Stomach (tissue), 9 donors: ENCODE measurements around the gene HYAL2. TPM values are rescaled to one million over a fixed set of nuclear protein-coding genes. Genes with fewer than 3 reads are reported as not detected.

Experiments used
- DNase-seq, 2 donors: peaks; one replicate each; pipeline versions ENCODE4 v3.0.0 to v3.0.0-alpha.2; 2013 to 2019
- H3K27ac ChIP-seq, 5 donors: fragments of 200-600 bp in 4 of 5; sonication (generic) in 4 of 5; one replicate each; pipeline ENCODE4 v1.5.1; 2013 to 2019; ENCODE audit warnings: mild to moderate bottlenecking in 1 of 5, moderate library complexity in 1 of 5
- H3K27me3 ChIP-seq, 3 donors: fragments of 200-600 bp; sonication (generic); one replicate each; pipeline ENCODE4 v1.5.1; 2017 to 2019; ENCODE audit warnings: mixed run types in 1 of 3
- H3K36me3 ChIP-seq, 4 donors: fragments of 200-600 bp; sonication (generic); 1 replicate in 3 of 4; 2 replicates in 1 of 4; pipeline ENCODE4 v1.5.1; 2016 to 2019
- H3K4me1 ChIP-seq, 4 donors: fragments of 200-600 bp; sonication (generic); one replicate each; pipeline ENCODE4 v1.5.1; 2016 to 2019
- H3K4me3 ChIP-seq, 4 donors: fragments of 200-600 bp; sonication (generic) in 3 of 4; one replicate each; pipeline ENCODE4 v1.5.1; 2016 to 2019; ENCODE audit warnings: mild to moderate bottlenecking in 1 of 4
- H3K9me3 ChIP-seq, 4 donors: fragments of 200-600 bp; sonication (generic); one replicate each; pipeline ENCODE4 v1.5.1; 2016 to 2019
- EP300 ChIP-seq: sonication (generic); formaldehyde crosslinking; IDR thresholded peaks from one replicate; pipeline ENCODE4 v1.6.1; 2017; ENCODE audit warnings: antibody characterized with exemption
- POLR2A ChIP-seq, 4 donors: fragments of 450-650 bp; IDR thresholded peaks; one replicate each; pipeline ENCODE4 v1.6.1; 2016; ENCODE audit warnings: antibody characterized with exemption in 4 of 4, control low read depth in 2 of 4, mild to moderate bottlenecking in 1 of 4, moderate library complexity in 1 of 4
- POLR2AphosphoS5 ChIP-seq, 3 donors: sonication (generic); formaldehyde crosslinking; IDR thresholded peaks; one replicate each; pipeline ENCODE4 v1.6.1; 2016; ENCODE audit warnings: antibody characterized with exemption in 3 of 3
- WGBS, 5 donors: extraction: QIAGEN DNeasy Blood & Tissue Kit in 3 of 5; methylation state at CpG; one replicate each; pipeline versions ENCODE4 v1.1.5 to v1.1.7; 2013 to 2018; 5-methylcytosine and 5-hydroxymethylcytosine counted together
- intact Hi-C: fragments of 100-400 bp; cut with DNase I; formaldehyde crosslinking; loops from one replicate; pipeline ENCODE4 v1.15.1; 2023; ENCODE audit warnings: low total_unique reads
- polyA plus RNA-seq, 3 donors: library from polyadenylated mRNA; stranded (reverse); fragments of 200-250 nt; gene quantifications; one replicate each; pipeline ENCODE4 v1.2.3, GENCODE V29; 2013
- total RNA-seq, 5 donors: library from RNA; depleted of rRNA; stranded (reverse); fragments of >200 nt; gene quantifications; one replicate each; pipeline versions ENCODE4 v1.1.0 to v1.2.3, GENCODE V29; 2014 to 2016
- TF ChIP-seq, protein P1 (sequence below), 7 experiments: fragments of 450-650 bp in 4 of 7; fragments of 200-600 bp in 3 of 7; sonication (generic) in 3 of 7; IDR thresholded peaks; one replicate each; pipeline ENCODE4 v1.5.1; 2016 to 2019; ENCODE audit warnings: antibody characterized with exemption in 7 of 7, control low read depth in 2 of 7, mild to moderate bottlenecking in 1 of 7
- donor health status: healthy with polysubstance abuse.
- donor health status: Bipolar disorder and iron deficiency.
- donor health status: healthy.

HYAL2 gene
- total and polyA plus RNA-seq, 8 donors: 11.1 to 96.4 (median 28.6) TPM

DNA sequence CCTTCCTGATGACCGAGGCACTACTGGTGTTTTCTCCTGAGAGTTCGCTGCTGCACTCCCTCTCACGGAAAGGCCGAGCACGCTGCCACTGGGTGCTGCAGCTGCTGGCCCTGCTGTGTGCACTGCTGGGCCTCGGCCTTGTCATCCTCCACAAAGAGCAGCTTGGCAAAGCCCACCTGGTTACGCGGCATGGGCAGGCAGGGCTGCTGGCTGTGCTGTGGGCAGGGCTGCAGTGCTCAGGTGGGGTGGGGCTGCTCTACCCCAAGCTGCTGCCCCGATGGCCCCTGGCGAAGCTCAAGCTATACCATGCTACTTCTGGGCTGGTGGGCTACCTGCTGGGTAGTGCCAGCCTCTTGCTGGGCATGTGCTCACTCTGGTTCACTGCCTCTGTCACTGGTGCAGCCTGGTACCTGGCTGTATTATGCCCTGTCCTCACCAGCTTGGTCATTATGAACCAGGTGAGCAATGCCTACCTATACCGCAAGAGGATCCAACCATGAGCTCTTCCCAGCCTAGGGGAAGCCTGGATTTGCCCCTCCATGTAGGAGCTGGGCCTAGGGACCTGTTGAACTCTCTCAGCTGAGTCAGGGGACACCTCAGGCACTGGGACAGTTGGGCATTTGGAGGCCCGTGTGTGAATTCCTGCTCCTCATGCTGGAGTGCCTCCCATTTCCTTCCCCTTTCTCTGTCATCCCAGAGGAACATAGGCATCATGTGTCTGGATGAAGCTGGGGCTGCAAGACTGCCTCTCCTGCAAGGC lies 30.9 kb upstream of the HYAL2 start:
- no peaks in the 10 kb centered on the region for H3K27me3 ChIP-seq
- no peak overlapping the region for H3K4me3 ChIP-seq
- peak overlapping the region in 2 of 5 donors; percentile 23 for H3K27ac ChIP-seq
- H3K9me3 ChIP-seq: no peaks in the 10 kb centered on the region
- 67 to 84% (median 83%) methylated on average over 7 to 12 of the region's 12 CpGs for WGBS, 5 donors
- intact Hi-C loops: no loop called here
- DNase-seq: no peak
- TF ChIP-seq EP300 (no peak), POLR2AphosphoS5 (IDR thresholded peaks at IDR 0.05) (no peak), POLR2A (IDR thresholded peaks at IDR 0.05) (no peak)
- TF ChIP-seq, protein P1, sequence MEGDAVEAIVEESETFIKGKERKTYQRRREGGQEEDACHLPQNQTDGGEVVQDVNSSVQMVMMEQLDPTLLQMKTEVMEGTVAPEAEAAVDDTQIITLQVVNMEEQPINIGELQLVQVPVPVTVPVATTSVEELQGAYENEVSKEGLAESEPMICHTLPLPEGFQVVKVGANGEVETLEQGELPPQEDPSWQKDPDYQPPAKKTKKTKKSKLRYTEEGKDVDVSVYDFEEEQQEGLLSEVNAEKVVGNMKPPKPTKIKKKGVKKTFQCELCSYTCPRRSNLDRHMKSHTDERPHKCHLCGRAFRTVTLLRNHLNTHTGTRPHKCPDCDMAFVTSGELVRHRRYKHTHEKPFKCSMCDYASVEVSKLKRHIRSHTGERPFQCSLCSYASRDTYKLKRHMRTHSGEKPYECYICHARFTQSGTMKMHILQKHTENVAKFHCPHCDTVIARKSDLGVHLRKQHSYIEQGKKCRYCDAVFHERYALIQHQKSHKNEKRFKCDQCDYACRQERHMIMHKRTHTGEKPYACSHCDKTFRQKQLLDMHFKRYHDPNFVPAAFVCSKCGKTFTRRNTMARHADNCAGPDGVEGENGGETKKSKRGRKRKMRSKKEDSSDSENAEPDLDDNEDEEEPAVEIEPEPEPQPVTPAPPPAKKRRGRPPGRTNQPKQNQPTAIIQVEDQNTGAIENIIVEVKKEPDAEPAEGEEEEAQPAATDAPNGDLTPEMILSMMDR (IDR thresholded peaks at IDR 0.05): no peak
- H3K36me3 ChIP-seq: peaks cover 35 to 57% (median 52%) of the 10 kb centered on the region in 4 donors
- H3K4me1 ChIP-seq: peaks cover 62 to 92% (median 83%) of the 10 kb centered on the region in 4 donors

DNA sequence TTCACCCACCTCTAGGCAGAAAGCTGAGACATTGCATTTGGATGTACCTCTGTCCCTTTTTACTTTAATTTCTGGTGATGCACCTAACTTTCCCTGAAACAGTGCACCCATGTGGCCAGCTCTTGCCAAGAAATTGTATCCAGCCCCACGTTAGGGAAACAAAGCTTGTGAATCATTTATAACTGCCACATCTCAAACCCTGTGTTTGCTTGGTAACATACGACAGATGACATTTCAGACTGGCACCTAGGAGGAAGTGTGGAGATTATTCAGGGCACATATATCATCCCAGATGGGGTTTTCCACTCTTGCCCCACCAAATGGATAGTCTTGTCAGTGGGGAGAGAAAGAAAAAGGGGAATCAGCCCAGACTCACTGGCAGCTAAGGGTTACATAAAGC lies 30.2 kb upstream of the HYAL2 start:
- H3K9me3 ChIP-seq: no peaks in the 10 kb centered on the region
- peaks cover 55 to 91% (median 79%) of the 10 kb centered on the region in 4 donors for H3K4me1 ChIP-seq
- TF ChIP-seq POLR2A (IDR thresholded peaks at IDR 0.05) (no peak), EP300 (no peak), POLR2AphosphoS5 (IDR thresholded peaks at IDR 0.05) (no peak)
- TF ChIP-seq, protein P1 (IDR thresholded peaks at IDR 0.05): no peak
- intact Hi-C loops: no loop called here
- WGBS, 5 donors: 13 to 36% (median 17%) methylated on average over 2 of the region's 2 CpGs
- peak overlapping the region in 2 of 5 donors; percentile 23 for H3K27ac ChIP-seq
- no peaks in the 10 kb centered on the region for H3K27me3 ChIP-seq
- H3K4me3 ChIP-seq: no peak overlapping the region
- DNase-seq: no peak
- H3K36me3 ChIP-seq: peaks cover 42 to 59% (median 58%) of the 10 kb centered on the region in 4 donors

DNA sequence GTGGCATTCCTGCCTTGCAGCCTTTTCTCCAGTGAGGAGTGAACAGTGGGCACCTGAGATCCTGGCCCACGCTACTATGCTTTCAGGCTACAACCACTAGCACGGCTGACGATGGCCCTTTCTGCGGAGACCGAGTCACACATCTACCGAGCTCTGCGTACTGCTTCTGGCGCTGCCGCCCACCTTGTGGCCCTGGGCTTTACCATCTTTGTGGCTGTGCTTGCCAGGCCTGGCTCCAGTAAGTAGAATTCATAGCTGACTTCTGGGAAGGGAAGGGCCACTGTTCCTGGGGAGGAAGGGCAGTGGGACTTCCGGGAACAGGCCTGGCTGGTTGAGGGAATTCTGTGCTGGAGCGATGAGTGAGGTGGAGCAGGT lies 28.8 kb upstream of the HYAL2 start:
- no peaks in the 10 kb centered on the region for H3K27me3 ChIP-seq
- intact Hi-C loops: no loop called here
- peak overlapping the region; percentile 90 to 97 (median 92) for H3K27ac ChIP-seq
- DNase-seq: no peak
- peaks cover 40 to 91% (median 76%) of the 10 kb centered on the region in 4 donors for H3K4me1 ChIP-seq
- H3K9me3 ChIP-seq: no peaks in the 10 kb centered on the region
- peak overlapping the region; percentile 59 to 77 (median 70) for H3K4me3 ChIP-seq
- TF ChIP-seq, protein P1 (IDR thresholded peaks at IDR 0.05): no peak
- TF ChIP-seq POLR2AphosphoS5 (IDR thresholded peaks at IDR 0.05) (no peak), EP300 (no peak), POLR2A (IDR thresholded peaks at IDR 0.05) (no peak)
- H3K36me3 ChIP-seq: peaks cover 41 to 57% (median 52%) of the 10 kb centered on the region in 4 donors
- 20 to 46% (median 23%) methylated on average over 11 of the region's 11 CpGs for WGBS, 5 donors

DNA sequence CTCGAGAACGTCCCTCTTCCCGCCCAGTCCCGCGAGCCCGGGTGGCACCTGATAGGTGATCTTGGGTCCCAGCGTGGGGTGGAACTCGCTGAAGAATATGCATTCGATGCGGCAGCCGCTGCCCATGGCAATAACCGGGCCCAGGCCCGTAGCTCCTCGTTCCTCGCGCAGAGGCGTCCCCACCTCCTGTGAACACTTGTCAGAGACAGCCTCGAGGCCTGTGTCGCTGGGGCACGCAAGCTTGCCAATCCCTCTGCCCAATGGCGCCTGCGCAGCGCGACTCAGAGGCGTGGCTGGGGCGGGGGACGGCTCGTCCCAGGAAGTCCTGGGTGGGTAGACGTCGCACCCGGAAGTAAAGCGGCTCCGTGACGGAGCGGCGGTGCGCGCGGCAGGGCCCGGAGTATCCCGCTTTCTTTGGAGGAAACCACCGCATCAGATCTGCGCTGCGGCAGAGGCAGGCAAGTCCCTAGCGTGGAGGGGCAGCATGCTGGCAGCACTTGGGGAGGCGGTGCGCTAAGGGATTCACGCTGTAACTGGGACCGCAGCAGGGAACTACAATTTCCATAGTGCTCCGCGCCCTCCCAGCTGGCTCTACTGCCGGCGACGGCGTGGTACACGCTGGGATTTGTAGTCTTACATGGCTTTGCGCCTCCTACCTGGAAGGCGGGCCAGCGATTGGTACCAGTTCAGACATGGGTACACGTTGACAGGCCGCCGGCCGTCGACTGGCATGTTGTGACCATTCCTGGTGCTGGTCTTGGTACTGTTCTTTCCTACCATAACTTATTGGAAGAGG lies 28.2 kb upstream of the HYAL2 start, which contains the start of the genes CYB561D2 and NPRL2:
Gene CYB561D2, plus strand, starts transcription at position 336 of the 796 bp plus-strand sequence. CDS start 572 bp downstream, outside the sequence.
Gene NPRL2, minus strand, starts transcription at position 249 of the 796 bp plus-strand sequence. Its CDS starts 123 bp downstream, at position 126.
- Histone ChIP-seq H3K4me1 (peaks cover 38 to 91% (median 76%) of the 10 kb centered on the region in 4 donors), H3K9me3 (no peaks in the 10 kb centered on the region), H3K27ac (peak within 1 kb of the TSS; percentile 90 to 97 (median 92)), H3K27me3 (no peaks in the 10 kb centered on the region), H3K4me3 (peak within 1 kb of the TSS; percentile 59 to 77 (median 70)), H3K36me3 (peaks cover 38 to 52% (median 46%) of the 10 kb centered on the region in 4 donors)
- peak; percentile 98 for DNase-seq
- TF ChIP-seq, protein P1 (IDR thresholded peaks at IDR 0.05): peak in 1 of 7 experiments; percentile 6
- no peak for TF ChIP-seq EP300
- peak; percentile 61 to 97 (median 97) for TF ChIP-seq POLR2AphosphoS5 (IDR thresholded peaks at IDR 0.05)
- peak in 2 of 4 donors; percentile 65 to 76 for TF ChIP-seq POLR2A (IDR thresholded peaks at IDR 0.05)
- intact Hi-C loops: no loop called here
- WGBS, 5 donors: 0 to 1% (median 1%) methylated on average over 26 to 64 of the region's 64 CpGs
